Type B pancreatic cell (in vitro differentiated cells): Measurements from ENCODE around the gene DDC. TPM values are rescaled to one million over a fixed set of nuclear protein-coding genes. Genes with fewer than 3 reads are reported as not detected.
"Not testable (repeated sequence)": the region's sequence is repeated elsewhere in the genome, so short reads cannot be mapped to it uniquely, and the experiment has no call there.

Source experiments
- DNase-seq: peaks from one replicate; pipeline ENCODE4 v3.0.0; 2021; ENCODE audit warnings: mixed read lengths; ENCODE audit not compliant: unreplicated experiment; ENCODE audit errors: extremely low spot score
- H3K27ac Mint-ChIP-seq: 2 replicates; pipeline ENCODE4 v1.8.0; 2021; ENCODE audit warnings: mild to moderate bottlenecking, mixed read lengths
- H3K27me3 Mint-ChIP-seq: 2 replicates; pipeline ENCODE4 v1.8.0; 2021; ENCODE audit warnings: mixed read lengths
- H3K36me3 Mint-ChIP-seq: 2 replicates; pipeline ENCODE4 v1.8.0; 2021; ENCODE audit warnings: mixed read lengths
- H3K4me1 Mint-ChIP-seq: one replicate; pipeline ENCODE4 v1.8.0; 2021; ENCODE audit warnings: mixed read lengths; ENCODE audit not compliant: unreplicated experiment
- H3K4me3 Mint-ChIP-seq: 2 replicates; pipeline ENCODE4 v1.8.0; 2021; ENCODE audit warnings: mild to moderate bottlenecking, mixed read lengths
- H3K9me3 Mint-ChIP-seq: 2 replicates; pipeline ENCODE4 v1.8.0; 2021; ENCODE audit warnings: mixed read lengths
- total RNA-seq: library from RNA; stranded (reverse); gene quantifications from 2 replicates; pipeline ENCODE4 v1.2.1, GENCODE V29; 2021; ENCODE audit warnings: low replicate concordance
- TF ChIP-seq, protein P1 (sequence below): fragments of 200-600 bp; sonication (generic); conservative IDR thresholded peaks from 2 replicates; pipeline ENCODE4 v1.5.0; 2021; ENCODE audit warnings: antibody characterized with exemption, mild to moderate bottlenecking

DDC gene
- total RNA-seq, 1 donor from 2014 or later = 29.9 TPM

DNA sequence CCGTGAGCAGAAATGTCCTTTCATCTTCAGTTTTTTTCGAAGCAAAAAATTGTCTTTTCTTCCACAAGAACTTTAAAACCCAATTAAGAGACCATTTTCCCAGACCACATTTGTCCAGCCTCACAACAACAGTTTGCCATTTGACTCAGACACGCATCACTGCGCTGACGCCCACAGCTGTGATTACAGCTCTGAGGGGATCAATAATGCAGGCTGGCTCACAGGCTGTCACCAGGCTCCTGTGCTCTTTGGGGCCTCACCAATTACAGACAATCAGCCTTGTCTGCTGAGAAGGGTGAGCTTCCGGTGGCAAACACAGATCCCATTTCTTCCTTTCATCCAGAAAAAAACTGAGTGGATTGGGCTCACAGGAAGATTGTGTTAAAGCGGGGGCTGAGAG lies 33.3 kb downstream of the DDC start:
- H3K27me3 Mint-ChIP-seq = no peaks in the 10 kb centered on the region
- no peaks in the 10 kb centered on the region for H3K36me3 Mint-ChIP-seq
- peaks cover 28% of the 10 kb centered on the region for H3K4me1 Mint-ChIP-seq
- DNase-seq = no peak
- peak overlapping the region; percentile 53 for H3K4me3 Mint-ChIP-seq
- TF ChIP-seq, protein P1, sequence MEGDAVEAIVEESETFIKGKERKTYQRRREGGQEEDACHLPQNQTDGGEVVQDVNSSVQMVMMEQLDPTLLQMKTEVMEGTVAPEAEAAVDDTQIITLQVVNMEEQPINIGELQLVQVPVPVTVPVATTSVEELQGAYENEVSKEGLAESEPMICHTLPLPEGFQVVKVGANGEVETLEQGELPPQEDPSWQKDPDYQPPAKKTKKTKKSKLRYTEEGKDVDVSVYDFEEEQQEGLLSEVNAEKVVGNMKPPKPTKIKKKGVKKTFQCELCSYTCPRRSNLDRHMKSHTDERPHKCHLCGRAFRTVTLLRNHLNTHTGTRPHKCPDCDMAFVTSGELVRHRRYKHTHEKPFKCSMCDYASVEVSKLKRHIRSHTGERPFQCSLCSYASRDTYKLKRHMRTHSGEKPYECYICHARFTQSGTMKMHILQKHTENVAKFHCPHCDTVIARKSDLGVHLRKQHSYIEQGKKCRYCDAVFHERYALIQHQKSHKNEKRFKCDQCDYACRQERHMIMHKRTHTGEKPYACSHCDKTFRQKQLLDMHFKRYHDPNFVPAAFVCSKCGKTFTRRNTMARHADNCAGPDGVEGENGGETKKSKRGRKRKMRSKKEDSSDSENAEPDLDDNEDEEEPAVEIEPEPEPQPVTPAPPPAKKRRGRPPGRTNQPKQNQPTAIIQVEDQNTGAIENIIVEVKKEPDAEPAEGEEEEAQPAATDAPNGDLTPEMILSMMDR = no peak
- no peaks in the 10 kb centered on the region for H3K9me3 Mint-ChIP-seq
- peak overlapping the region; percentile 89 for H3K27ac Mint-ChIP-seq

DNA sequence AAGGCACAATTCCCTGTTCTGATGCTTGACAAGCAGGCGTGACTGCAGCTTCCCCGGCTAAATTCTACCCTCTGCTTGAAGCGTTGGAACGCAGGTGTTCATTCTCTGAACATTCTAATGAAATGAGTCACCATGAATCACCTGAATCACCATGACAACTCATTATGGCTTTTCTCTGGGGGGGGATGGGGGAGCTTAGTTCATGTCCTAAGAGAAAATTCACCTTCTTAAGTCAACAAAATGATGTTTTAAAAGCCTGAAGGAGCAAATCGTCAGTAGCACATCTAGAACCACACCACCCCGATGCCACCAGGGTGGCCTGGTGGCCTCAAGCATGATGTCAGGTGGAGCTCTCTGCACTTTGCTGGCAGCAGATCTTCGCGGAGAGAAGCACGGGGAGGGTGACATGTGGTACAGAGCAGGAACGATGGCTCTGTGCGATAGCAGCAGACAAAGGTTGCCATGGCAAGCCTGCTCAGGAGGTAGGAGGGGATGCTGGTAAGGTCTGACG lies 33.7 kb downstream of the DDC start:
- TF ChIP-seq, protein P1 = no peak
- DNase-seq = no peak
- H3K36me3 Mint-ChIP-seq = no peaks in the 10 kb centered on the region
- H3K4me1 Mint-ChIP-seq = peaks cover 28% of the 10 kb centered on the region
- H3K4me3 Mint-ChIP-seq = peak overlapping the region; percentile 53
- H3K9me3 Mint-ChIP-seq = no peaks in the 10 kb centered on the region
- H3K27me3 Mint-ChIP-seq = no peaks in the 10 kb centered on the region
- H3K27ac Mint-ChIP-seq = peak overlapping the region; percentile 89

DNA sequence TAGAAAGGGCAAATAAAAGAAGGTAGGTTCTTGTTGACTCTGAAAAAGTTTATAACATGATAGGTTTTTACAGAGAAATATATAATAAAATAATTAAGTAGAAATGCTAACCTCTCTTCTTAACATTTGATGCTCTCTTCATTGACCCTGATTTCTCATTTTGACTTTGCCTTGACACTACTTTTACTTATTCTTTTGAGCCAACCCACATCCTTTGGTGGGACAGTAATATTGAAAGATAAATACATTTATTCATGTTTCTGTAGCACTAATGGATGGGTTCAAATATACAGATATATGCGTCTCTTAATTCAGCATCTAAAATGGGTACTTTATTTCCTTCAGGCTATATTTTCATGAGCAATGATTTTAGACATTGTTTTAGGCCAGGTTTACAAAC lies 34.4 kb downstream of the DDC start:
- Mint-ChIP-seq H3K36me3 (no peaks in the 10 kb centered on the region), H3K4me1 (peaks cover 28% of the 10 kb centered on the region), H3K27me3 (no peaks in the 10 kb centered on the region), H3K27ac (peak overlapping the region; percentile 89), H3K9me3 (peaks cover 3% of the 10 kb centered on the region), H3K4me3 (no peak overlapping the region)
- DNase-seq = no peak
- TF ChIP-seq, protein P1 = no peak

DNA sequence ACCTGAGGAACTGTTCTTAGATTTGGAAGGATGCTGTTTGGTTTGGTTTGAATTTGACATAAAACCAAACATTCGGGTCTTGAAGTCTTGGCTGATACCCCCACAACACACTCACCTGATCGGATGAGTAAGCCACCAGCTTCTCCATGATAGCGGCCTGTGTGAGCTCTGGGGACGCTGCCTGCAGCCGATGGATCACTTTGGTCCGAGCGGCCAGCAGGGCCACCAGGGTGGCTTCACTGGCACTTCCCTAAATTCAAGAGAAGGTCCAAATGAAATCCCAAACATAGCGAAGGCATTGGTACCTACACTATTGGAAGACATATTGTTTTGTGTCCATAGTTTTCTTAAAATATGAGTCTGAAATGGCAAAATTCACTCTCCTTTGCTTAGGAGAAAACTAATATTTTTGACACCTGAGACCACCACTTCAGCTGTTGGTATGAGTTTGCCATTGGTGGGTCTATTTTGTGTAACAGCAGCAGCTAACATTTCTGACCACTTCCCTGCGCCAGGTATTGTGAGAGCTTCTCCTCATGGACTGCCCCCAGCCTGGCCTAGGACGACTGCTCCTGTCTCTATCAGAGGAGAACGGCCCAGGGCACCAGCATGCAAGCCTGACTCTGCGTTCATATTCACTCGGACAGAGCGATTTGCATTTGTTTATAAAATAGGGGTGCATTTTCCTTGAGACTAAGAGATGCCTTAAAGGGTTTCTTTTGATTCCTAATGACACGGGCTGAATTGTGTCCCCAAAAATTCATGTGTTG lies 35.9 kb downstream of the DDC start:
- DNase-seq = no peak
- Mint-ChIP-seq H3K27ac (peak overlapping the region; percentile 68), H3K4me3 (no peak overlapping the region), H3K36me3 (no peaks in the 10 kb centered on the region), H3K4me1 (peaks cover 23% of the 10 kb centered on the region), H3K27me3 (no peaks in the 10 kb centered on the region), H3K9me3 (peaks cover 5% of the 10 kb centered on the region)
- TF ChIP-seq, protein P1 = no peak

DNA sequence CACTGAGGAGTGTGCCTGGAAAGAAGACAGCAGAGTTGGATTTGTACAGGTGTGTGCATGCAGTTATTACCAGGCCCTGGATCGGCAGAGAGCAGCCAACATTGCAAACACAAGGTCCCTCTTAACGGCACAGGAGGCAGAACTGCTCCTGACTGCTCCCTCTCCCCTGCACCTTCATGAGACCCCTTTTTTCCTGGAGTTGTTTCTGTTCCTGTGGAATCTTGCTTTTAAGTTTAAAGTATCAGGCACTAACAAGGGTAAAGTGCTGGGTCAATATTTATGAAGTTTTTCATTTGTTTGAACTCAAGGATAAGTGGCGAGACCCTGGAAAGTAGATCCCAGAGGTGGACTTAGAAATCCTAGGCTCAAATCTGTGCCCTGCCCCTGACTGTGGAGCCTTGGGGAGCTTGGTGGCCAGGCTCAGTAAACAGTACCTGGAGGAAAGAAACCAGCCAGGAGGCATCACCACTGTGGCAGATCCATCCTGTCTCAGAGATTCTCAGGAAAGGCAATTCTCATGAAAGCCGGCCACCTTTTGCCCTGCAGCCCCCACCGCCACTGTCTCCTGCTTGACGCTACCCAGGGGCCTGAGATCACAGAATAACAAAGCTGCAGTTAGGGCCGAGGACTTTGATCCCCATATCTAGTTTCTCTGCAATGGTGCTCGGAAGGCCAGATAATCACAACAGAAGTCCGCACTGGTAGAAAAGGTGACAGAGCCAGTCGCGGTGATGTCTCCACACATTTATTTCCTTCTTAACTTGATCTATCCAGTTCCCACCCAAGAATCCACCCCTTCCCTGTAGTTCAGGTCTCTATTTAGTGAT lies 36.7 kb downstream of the DDC start:
- H3K9me3 Mint-ChIP-seq = peaks cover 5% of the 10 kb centered on the region

DNA sequence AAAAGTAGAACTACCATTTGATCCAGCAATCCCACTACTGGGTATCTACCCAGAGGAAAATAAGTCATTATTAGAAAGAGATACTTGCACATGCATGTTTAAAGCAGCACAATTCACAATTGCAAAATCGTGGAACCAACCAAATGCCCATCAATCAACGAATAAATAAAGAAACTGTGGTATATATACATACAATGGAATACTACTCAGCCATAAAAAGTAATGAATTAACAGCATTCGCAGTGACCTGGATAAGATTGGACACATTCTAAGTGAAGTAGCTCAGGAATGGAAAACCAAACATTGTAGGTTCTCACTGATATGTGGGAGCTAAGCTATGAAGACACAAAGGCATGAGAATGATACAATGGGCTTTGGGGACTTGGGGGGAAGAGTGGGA lies 45.9 kb downstream of the DDC start:
- H3K27me3 Mint-ChIP-seq, H3K4me3 Mint-ChIP-seq, H3K4me1 Mint-ChIP-seq, DNase-seq, H3K27ac Mint-ChIP-seq, H3K36me3 Mint-ChIP-seq: not testable (repeated sequence)
- H3K9me3 Mint-ChIP-seq = peaks cover 13% of the 10 kb centered on the region

More for the DNA sequence above, 36.7 kb downstream of the DDC start:
- Mint-ChIP-seq H3K27me3 (no peaks in the 10 kb centered on the region), H3K27ac (peak overlapping the region; percentile 68), H3K4me1 (peaks cover 23% of the 10 kb centered on the region), H3K4me3 (no peak overlapping the region), H3K36me3 (no peaks in the 10 kb centered on the region)
- TF ChIP-seq, protein P1 = no peak
- no peak for DNase-seq
